ENCODE results near the gene MPPED2. TPM values are rescaled to one million over a fixed set of nuclear protein-coding genes. Genes with fewer than 3 reads are reported as not detected.

MPPED2 gene
- total RNA-seq, 1 donor from 2014 or later = 5.3 TPM

GRCh38 chr11:30509364-30509763, 76.8 kb downstream of the MPPED2 start:
- Histone ChIP-seq H3K4me3 (no peak overlapping the region), H3K27ac (no peak overlapping the region), H3K9me3 (no peaks in the 10 kb centered on the region), H3K4me1 (no peaks in the 10 kb centered on the region), H3K27me3 (no peaks in the 10 kb centered on the region), H3K36me3 (no peaks in the 10 kb centered on the region)
- TF ChIP-seq CTCF (IDR thresholded peaks at IDR 0.05) = no peak
- DNase-seq (ENCODE audit: low spot score in 2 of 2) = no peak
- intact Hi-C loops (cut with DNase I) = no loop called here

GRCh38 chr11:30508594-30508993, 77.6 kb downstream of the MPPED2 start:
- no peaks in the 10 kb centered on the region for H3K36me3 ChIP-seq
- no peak for DNase-seq (ENCODE audit: low spot score in 2 of 2)
- TF ChIP-seq CTCF (IDR thresholded peaks at IDR 0.05) = no peak
- intact Hi-C loops (cut with DNase I) = no loop called here
- no peaks in the 10 kb centered on the region for H3K9me3 ChIP-seq
- no peak overlapping the region for H3K27ac ChIP-seq
- no peak overlapping the region for H3K4me3 ChIP-seq
- no peaks in the 10 kb centered on the region for H3K4me1 ChIP-seq
- H3K27me3 ChIP-seq = no peaks in the 10 kb centered on the region

- Histone ChIP-seq H3K9me3 (no peaks in the 10 kb centered on the region), H3K4me1 (no peaks in the 10 kb centered on the region), H3K27me3 (no peaks in the 10 kb centered on the region), H3K4me3 (no peak overlapping the region), H3K36me3 (no peaks in the 10 kb centered on the region), H3K27ac (no peak overlapping the region)
- no peak for TF ChIP-seq CTCF (IDR thresholded peaks at IDR 0.05)
- no peak for DNase-seq (ENCODE audit: low spot score in 2 of 2)
- intact Hi-C loops (cut with DNase I) = no loop called here
These were observed 80.5 kb downstream of the MPPED2 start for GRCh38 chr11:30505603-30506002.

GRCh38 chr11:30504468-30504867, 81.7 kb downstream of the MPPED2 start:
- H3K27ac ChIP-seq = no peak overlapping the region
- intact Hi-C loops (cut with DNase I) = no loop called here
- H3K27me3 ChIP-seq = no peaks in the 10 kb centered on the region
- no peaks in the 10 kb centered on the region for H3K9me3 ChIP-seq
- H3K36me3 ChIP-seq = no peaks in the 10 kb centered on the region
- no peak overlapping the region for H3K4me3 ChIP-seq
- TF ChIP-seq CTCF (IDR thresholded peaks at IDR 0.05) = no peak
- no peak for DNase-seq (ENCODE audit: low spot score in 2 of 2)
- H3K4me1 ChIP-seq = no peaks in the 10 kb centered on the region

- Histone ChIP-seq H3K36me3 (no peaks in the 10 kb centered on the region), H3K27ac (no peak overlapping the region), H3K4me3 (no peak overlapping the region), H3K27me3 (no peaks in the 10 kb centered on the region), H3K4me1 (no peaks in the 10 kb centered on the region), H3K9me3 (no peaks in the 10 kb centered on the region)
- DNase-seq (ENCODE audit: low spot score in 2 of 2) = no peak
- intact Hi-C loops (cut with DNase I) = no loop called here
- no peak for TF ChIP-seq CTCF (IDR thresholded peaks at IDR 0.05)
These were observed 83.0 kb downstream of the MPPED2 start for GRCh38 chr11:30503156-30503555.

- TF ChIP-seq CTCF (IDR thresholded peaks at IDR 0.05) = no peak
- no peaks in the 10 kb centered on the region for H3K27me3 ChIP-seq
- H3K9me3 ChIP-seq = no peaks in the 10 kb centered on the region
- no peaks in the 10 kb centered on the region for H3K4me1 ChIP-seq
- no peak overlapping the region for H3K4me3 ChIP-seq
- intact Hi-C loops (cut with DNase I) = no loop called here
- no peak for DNase-seq (ENCODE audit: low spot score in 2 of 2)
- H3K27ac ChIP-seq = no peak overlapping the region
- H3K36me3 ChIP-seq = no peaks in the 10 kb centered on the region
These were observed 83.8 kb downstream of the MPPED2 start for GRCh38 chr11:30502305-30502704.

Measured in ascending aorta (tissue), 2 donors.